DMS53 treated with DMSO at 0.1 percent for 48 hours (cell line): Measurements from ENCODE around the gene C1QTNF7.
A peak's percentile ranks its signal among the peaks of the same experiment; 100 is the strongest.

Source experiments
- DNase-seq: peaks from one replicate; lab custom pipeline; 2025; ENCODE audit not compliant: unreplicated experiment; lab: John Stamatoyannopoulos, UW

Gene C1QTNF7

GRCh38 chr4:15413623-15414019, 14.2 kb upstream of the C1QTNF7 start:
- DNase-seq, result no peak

- no peak for DNase-seq
These were observed 13.2 kb upstream of the C1QTNF7 start for GRCh38 chr4:15414551-15415091.

- DNase-seq, result no peak
These were observed 11.2 kb upstream of the C1QTNF7 start for GRCh38 chr4:15416357-15417232.

GRCh38 chr4:15417233-15417660, 10.6 kb upstream of the C1QTNF7 start:
- no peak for DNase-seq

- DNase-seq, result no peak
These were observed 8.9 kb upstream of the C1QTNF7 start for GRCh38 chr4:15418956-15419355.

- DNase-seq, result no peak
These were observed 7.2 kb upstream of the C1QTNF7 start for GRCh38 chr4:15420642-15421041.

- DNase-seq, result no peak
These were observed 4.5 kb upstream of the C1QTNF7 start for GRCh38 chr4:15423285-15423711.

GRCh38 chr4:15425520-15425919, 2.3 kb upstream of the C1QTNF7 start:
- DNase-seq, result no peak

GRCh38 chr4:15427161-15427560, 672 bp upstream of the C1QTNF7 start:
- DNase-seq, result no peak

- DNase-seq, result no peak
These were observed 778 bp downstream of the C1QTNF7 start for GRCh38 chr4:15428611-15429010.

GRCh38 chr4:15434091-15434490, 6.3 kb downstream of the C1QTNF7 start:
- DNase-seq, result no peak

GRCh38 chr4:15434676-15435075, 6.8 kb downstream of the C1QTNF7 start:
- no peak for DNase-seq

- DNase-seq, result no peak
These were observed 8.7 kb downstream of the C1QTNF7 start for GRCh38 chr4:15436513-15436912.

GRCh38 chr4:15438939-15439524, 11.2 kb downstream of the C1QTNF7 start:
- DNase-seq, result peak; percentile 20

- no peak for DNase-seq
These were observed 15.7 kb downstream of the C1QTNF7 start for GRCh38 chr4:15443371-15444160.

GRCh38 chr4:15444276-15444675, 16.4 kb downstream of the C1QTNF7 start:
- no peak for DNase-seq

GRCh38 chr4:15444879-15445547, 17.2 kb downstream of the C1QTNF7 start:
- no peak for DNase-seq

- no peak for DNase-seq
These were observed 23.5 kb downstream of the C1QTNF7 start for GRCh38 chr4:15451181-15451865.

- no peak for DNase-seq
These were observed 24.3 kb downstream of the C1QTNF7 start for GRCh38 chr4:15451866-15452765.
